H1 (cell line): Measurements from ENCODE around the gene DYRK2. TPM values are rescaled to one million over a fixed set of nuclear protein-coding genes. Genes with fewer than 3 reads are reported as not detected.

Source experiments
- CTCF ChIA-PET: fragments of 300-600 bp; sonication (Branson Sonifier 250); formaldehyde crosslinking; loops from one replicate; lab custom pipeline; 2021; ENCODE audit not compliant: partially characterized antibody; lab: Charles Lee
- POLR2A ChIA-PET: fragments of 300-600 bp; sonication (Branson Sonifier 250); formaldehyde crosslinking; loops from one replicate; lab custom pipeline; 2021; ENCODE audit warnings: inconsistent platforms; ENCODE audit not compliant: partially characterized antibody; lab: Charles Lee
- DNase-seq, 2 experiments: peaks; one replicate each; pipeline versions ENCODE4 v3.0.0 to v3.0.0-alpha.2; 2010 to 2022; ENCODE audit warnings: low spot score in 2 of 2, low read depth in 1 of 2, mixed read lengths in 1 of 2
- FAIRE-seq: peaks from 2 replicates; lab custom pipeline; 2011; peaks lifted over from hg19 to GRCh38; lab: Jason Lieb, UNC
- H2AFZ ChIP-seq: 2 replicates; pipeline ENCODE4 v1.8.1; 2012; ENCODE audit warnings: low read length, inconsistent platforms
- H2AK5ac ChIP-seq: 2 replicates; pipeline ENCODE4 v1.6.1; 2013; ENCODE audit warnings: low read depth, low read length
- H2BK120ac ChIP-seq: replicated peaks from 2 replicates; pipeline ENCODE3; 2013; ENCODE audit warnings: low read depth, low read length, inconsistent platforms
- H2BK12ac ChIP-seq: 2 replicates; pipeline ENCODE4 v1.6.1; 2013; ENCODE audit warnings: low read depth, low read length
- H2BK15ac ChIP-seq: 2 replicates; pipeline ENCODE4 v1.6.1; 2013; ENCODE audit warnings: low read length
- H2BK20ac ChIP-seq: 2 replicates; pipeline ENCODE4 v1.6.1; 2013; ENCODE audit warnings: low read length
- H2BK5ac ChIP-seq: 2 replicates; pipeline ENCODE4 v1.6.1; 2013; ENCODE audit warnings: low read depth, low read length
- H3K14ac ChIP-seq: 2 replicates; pipeline ENCODE4 v1.6.1; 2013; ENCODE audit warnings: inconsistent platforms; ENCODE audit not compliant: insufficient read length
- H3K18ac ChIP-seq: 2 replicates; pipeline ENCODE4 v1.6.1; 2013; ENCODE audit warnings: low read length; ENCODE audit errors: extremely low read depth
- H3K23ac ChIP-seq: 2 replicates; pipeline ENCODE4 v1.6.1; 2013; ENCODE audit warnings: inconsistent platforms; ENCODE audit not compliant: insufficient read length
- H3K23me2 ChIP-seq: 2 replicates; pipeline ENCODE4 v1.6.1; 2013; ENCODE audit warnings: low read depth, low read length
- H3K27ac ChIP-seq: 2 replicates; pipeline ENCODE4 v1.6.1; 2011; ENCODE audit warnings: low read depth, low read length, inconsistent platforms
- H3K27me3 ChIP-seq, 4 experiments: replicated peaks in 1 of 4; 1 replicate in 1 of 4; 2 replicates in 3 of 4; pipeline versions ENCODE4 v1.6.1 to v1.8.1; 2011 to 2013; ENCODE audit warnings: low read length in 3 of 4, mild to moderate bottlenecking in 3 of 4, inconsistent platforms in 2 of 4, mixed read lengths in 2 of 4, moderate library complexity in 1 of 4; ENCODE audit not compliant: control insufficient read depth in 3 of 4, insufficient read depth in 3 of 4; ENCODE audit errors: extremely low read depth in 1 of 4
- H3K36me3 ChIP-seq, 4 experiments: 2 replicates each; pipeline versions ENCODE4 v1.6.1 to v1.8.1; 2011 to 2013; ENCODE audit warnings: mild to moderate bottlenecking in 4 of 4, low read length in 3 of 4, moderate library complexity in 2 of 4, control low read depth in 1 of 4, inconsistent platforms in 1 of 4; ENCODE audit not compliant: insufficient read depth in 4 of 4, control insufficient read depth in 2 of 4
- H3K4ac ChIP-seq: replicated peaks from 2 replicates; pipeline ENCODE3; 2013; ENCODE audit warnings: low read length, low read depth, mixed read lengths, inconsistent platforms; ENCODE audit not compliant: insufficient read length
- H3K4me1 ChIP-seq, 4 experiments: replicated peaks in 1 of 4; 1 replicate in 1 of 4; 2 replicates in 3 of 4; pipeline versions ENCODE4 v1.6.1 to v1.8.1; 2011 to 2013; ENCODE audit warnings: low read length in 3 of 4, inconsistent platforms in 2 of 4, mixed read lengths in 1 of 4; ENCODE audit not compliant: insufficient read depth in 4 of 4, control insufficient read depth in 3 of 4
- H3K4me2 ChIP-seq, 2 experiments: 2 replicates each; pipeline versions ENCODE4 v1.6.1 to v1.8.1; 2011 to 2013; ENCODE audit warnings: low read depth in 2 of 2, low read length in 2 of 2, control low read depth in 1 of 2, inconsistent platforms in 1 of 2, mild to moderate bottlenecking in 1 of 2; ENCODE audit not compliant: insufficient read depth in 1 of 2
- H3K4me3 ChIP-seq, 4 experiments: fragments of 200-600, 300-600 bp in 1 of 4; sonication (generic), shearing (Covaris generic), sonication (Bioruptor Twin) in 1 of 4; 2 replicates each; pipeline versions ENCODE4 v1.5.1 to v1.8.1; 2011 to 2016; ENCODE audit warnings: low read length in 4 of 4, low read depth in 3 of 4, control low read depth in 2 of 4, inconsistent platforms in 2 of 4, mild to moderate bottlenecking in 2 of 4, mixed read lengths in 1 of 4, moderate library complexity in 1 of 4; ENCODE audit not compliant: insufficient read depth in 2 of 4; ENCODE audit errors: extremely low read depth in 1 of 4
- H3K56ac ChIP-seq: replicated peaks from 2 replicates; pipeline ENCODE3; 2013; ENCODE audit warnings: low read depth, mild to moderate bottlenecking, mixed read lengths, low read length, inconsistent platforms; ENCODE audit not compliant: insufficient read length
- H3K79me1 ChIP-seq: 2 replicates; pipeline ENCODE4 v1.6.1; 2013; ENCODE audit warnings: low read depth, low read length, control low read depth
- H3K79me2 ChIP-seq, 2 experiments: 2 replicates each; pipeline versions ENCODE4 v1.6.1 to v1.8.1; 2012 to 2013; ENCODE audit warnings: low read length in 2 of 2, mild to moderate bottlenecking in 2 of 2, inconsistent platforms in 1 of 2; ENCODE audit not compliant: insufficient read depth in 2 of 2, control insufficient read depth in 1 of 2
- H3K9ac ChIP-seq, 4 experiments: replicated peaks in 1 of 4; 1 replicate in 1 of 4; 2 replicates in 3 of 4; pipeline versions ENCODE4 v1.6.1 to v1.8.1; 2011 to 2013; ENCODE audit warnings: low read depth in 3 of 4, low read length in 3 of 4, control low read depth in 2 of 4, mild to moderate bottlenecking in 2 of 4, moderate library complexity in 2 of 4, inconsistent platforms in 1 of 4; ENCODE audit errors: extremely low read depth in 1 of 4
- H3K9me3 ChIP-seq, 2 experiments: 2 replicates each; pipeline versions ENCODE4 v1.6.1 to v1.8.1; 2012 to 2013; ENCODE audit warnings: mild to moderate bottlenecking in 2 of 2, moderate library complexity in 2 of 2, control low read depth in 1 of 2, inconsistent platforms in 1 of 2, low read depth in 1 of 2, low read length in 1 of 2, mixed read lengths in 1 of 2; ENCODE audit not compliant: insufficient read depth in 2 of 2
- H4K20me1 ChIP-seq, 2 experiments: replicated peaks in 1 of 2; 2 replicates each; pipeline versions ENCODE3 to v1.8.1; 2011 to 2013; ENCODE audit warnings: inconsistent platforms in 2 of 2, low read length in 2 of 2, mild to moderate bottlenecking in 1 of 2; ENCODE audit not compliant: insufficient read depth in 2 of 2, control insufficient read depth in 1 of 2
- H4K5ac ChIP-seq: 2 replicates; pipeline ENCODE4 v1.6.1; 2013; ENCODE audit warnings: low read length, low read depth, mixed read lengths, inconsistent platforms; ENCODE audit not compliant: insufficient read length
- H4K8ac ChIP-seq: 2 replicates; pipeline ENCODE4 v1.8.0; 2013; ENCODE audit warnings: mild to moderate bottlenecking, moderate library complexity, low read length, inconsistent platforms; ENCODE audit not compliant: insufficient read depth; ENCODE audit errors: extremely low read depth
- H4K91ac ChIP-seq: replicated peaks from 2 replicates; pipeline ENCODE3; 2013; ENCODE audit warnings: low read length, mixed read lengths, inconsistent platforms; ENCODE audit not compliant: insufficient read length
- BCL11A ChIP-seq, 2 experiments: IDR thresholded peaks; one replicate each; pipeline ENCODE4 v1.6.1; 2011; ENCODE audit warnings: low read depth in 2 of 2, low read length in 2 of 2, mild to moderate bottlenecking in 2 of 2
- CBX8 ChIP-seq: fragments of 300-800, 300-1000 bp; sonication (generic); IDR thresholded peaks from 2 replicates; pipeline ENCODE4 v1.7.1; 2016; ENCODE audit warnings: low read depth, low read length, borderline replicate concordance
- CHD1 ChIP-seq: IDR thresholded peaks from 2 replicates; pipeline ENCODE4 v1.6.1; 2012; ENCODE audit warnings: low read depth, low read length, improper control_type of control experiment
- E2F6 ChIP-seq: IDR thresholded peaks from 2 replicates; pipeline ENCODE4 v1.6.1; 2012; ENCODE audit warnings: inconsistent platforms
- FOSL1 ChIP-seq: IDR thresholded peaks from 2 replicates; pipeline ENCODE4 v1.6.1; 2011; ENCODE audit warnings: mild to moderate bottlenecking, low read depth, low read length, moderate library complexity; ENCODE audit not compliant: insufficient read depth
- GABPA ChIP-seq: IDR thresholded peaks from 2 replicates; pipeline ENCODE4 v1.6.1; 2011; ENCODE audit warnings: mild to moderate bottlenecking, low read length, moderate library complexity, borderline replicate concordance; ENCODE audit not compliant: insufficient read depth
- JUND ChIP-seq: IDR thresholded peaks from 2 replicates; pipeline ENCODE4 v1.6.1; 2011; ENCODE audit warnings: mild to moderate bottlenecking, improper control_type of control experiment, low read length
- POU5F1 ChIP-seq: IDR thresholded peaks from 2 replicates; pipeline ENCODE4 v1.6.1; 2011; ENCODE audit warnings: low read depth, mild to moderate bottlenecking, low read length, moderate library complexity
- SP4 ChIP-seq: IDR thresholded peaks from 2 replicates; pipeline ENCODE4 v1.6.1; 2012; ENCODE audit warnings: low read length, inconsistent platforms
- TBP ChIP-seq: IDR thresholded peaks from 2 replicates; pipeline ENCODE4 v1.6.1; 2011; ENCODE audit warnings: low read depth, low read length, improper control_type of control experiment
- polyA plus RNA-seq, 7 experiments: library from polyadenylated mRNA; depleted of rRNA in 3 of 7; stranded (reverse) in 5 of 7; unstranded in 2 of 7; fragments of >200 nt in 5 of 7; fragments of 200-250 nt in 2 of 7; gene quantifications; 1 replicate in 5 of 7; 2 replicates in 1 of 7; 4 replicates in 1 of 7; pipeline versions ENCODE4 v1.2.1 to v1.2.3, GENCODE V29; 2011 to 2013; ENCODE audit warnings: missing spikeins in 2 of 7, mixed read lengths in 2 of 7
- total RNA-seq: library from RNA; stranded (reverse); fragmentation: NEBNext Ultra II Directional; extraction: Animal tissue kit (Norgen Biotek cat#: 25700); gene quantifications from 2 replicates; pipeline ENCODE4 v1.2.1, GENCODE V29; 2021
- TF ChIP-seq, protein P1 (sequence below): IDR thresholded peaks from 2 replicates; pipeline ENCODE4 v1.6.1; 2011; ENCODE audit warnings: low read depth, mild to moderate bottlenecking, low read length; ENCODE audit not compliant: insufficient read depth

Gene DYRK2
- total and polyA plus RNA-seq, 2 of the 8 experiments (the other 6 are each of a cell fraction or from before 2014, with no cell fraction given), result 11.2 to 31.6 TPM

DNA sequence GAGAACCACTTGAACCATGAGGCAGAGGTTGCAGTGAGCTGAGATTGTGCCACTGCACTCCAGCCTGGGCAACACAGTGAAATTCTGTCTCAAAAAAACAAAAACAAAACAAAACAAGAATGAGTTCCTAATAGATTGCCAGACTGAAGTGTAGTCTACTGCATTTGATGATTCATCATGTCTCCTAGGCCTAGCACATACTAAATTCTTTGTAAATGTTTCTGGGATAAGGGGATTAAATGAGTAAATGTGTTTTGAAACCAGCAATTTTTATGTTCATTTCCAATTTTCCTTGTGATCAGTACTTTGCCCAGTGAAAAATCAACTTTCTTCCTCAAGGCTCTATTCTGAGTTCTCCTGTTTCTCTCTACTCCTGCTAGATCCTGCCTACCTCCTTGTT is 2.9 kb upstream of the DYRK2 start:
- no peak for FAIRE-seq
- Histone ChIP-seq H2BK15ac (no peak overlapping the region), H3K4me1 (peaks cover 0 to 8% (median 5%) of the 10 kb centered on the region in 4 experiments; a peak in 4 of 7 replicates)
- TF ChIP-seq FOSL1 (no peak), POU5F1 (no peak), SP4 (no peak), TBP (no peak), E2F6 (no peak), CHD1 (no peak), GABPA (no peak), BCL11A (IDR thresholded peaks at IDR 0.05; ENCODE audit: low read depth in 2 of 2, low read length in 2 of 2) (no peak), JUND (no peak), CBX8 (no peak)
- TF ChIP-seq, protein P1, sequence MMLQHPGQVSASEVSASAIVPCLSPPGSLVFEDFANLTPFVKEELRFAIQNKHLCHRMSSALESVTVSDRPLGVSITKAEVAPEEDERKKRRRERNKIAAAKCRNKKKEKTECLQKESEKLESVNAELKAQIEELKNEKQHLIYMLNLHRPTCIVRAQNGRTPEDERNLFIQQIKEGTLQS, result no peak

More for the DNA sequence above, 2.9 kb upstream of the DYRK2 start:
- H2AK5ac ChIP-seq, result no peak overlapping the region
- peaks cover 10% of the 10 kb centered on the region for H3K23me2 ChIP-seq
- no peak overlapping the region for H4K91ac ChIP-seq
- H3K4me2 ChIP-seq, result no peak overlapping the region
- no peak overlapping the region for H3K18ac ChIP-seq
- peaks cover 2% of the 10 kb centered on the region for H3K79me1 ChIP-seq
- no peak overlapping the region for H3K4ac ChIP-seq
- ChIA-PET CTCF (interaction anchor here (0.6 to 1.3 kb wide), 2 partner anchors 285 to 392 kb away, joined by 3 to 4 read pairs; no protein-coding TSS in a partner anchor), POLR2A (no interaction called here)
- peaks cover 11 to 14% of the 10 kb centered on the region in 2 experiments for H3K79me2 ChIP-seq
- no peak overlapping the region for H3K23ac ChIP-seq
- H2BK20ac ChIP-seq, result no peak overlapping the region
- no peak for DNase-seq
- no peaks in the 10 kb centered on the region for H3K9me3 ChIP-seq
- no peak overlapping the region for H2BK5ac ChIP-seq
- peaks cover 0 to 1% of the 10 kb centered on the region in 2 experiments for H4K20me1 ChIP-seq
- no peak overlapping the region for H3K4me3 ChIP-seq
- no peak overlapping the region for H2AFZ ChIP-seq
- H2BK12ac ChIP-seq, result no peak overlapping the region
- H3K27me3 ChIP-seq, result no peaks in the 10 kb centered on the region; a peak in 1 of 7 replicates
- no peak overlapping the region for H3K27ac ChIP-seq
- H3K14ac ChIP-seq, result no peak overlapping the region
- no peak overlapping the region for H4K5ac ChIP-seq
- H3K36me3 ChIP-seq, result peaks cover 0 to under 1% (median 0%) of the 10 kb centered on the region in 4 experiments; a peak in 1 of 8 replicates
- H4K8ac ChIP-seq, result no peak overlapping the region
- H3K56ac ChIP-seq, result no peak overlapping the region
- no peak overlapping the region for H3K9ac ChIP-seq
- no peak overlapping the region for H2BK120ac ChIP-seq
